Osteocyte (in vitro differentiated cells): ENCODE data around the gene PRKAR2B. TPM values are rescaled to one million over a fixed set of nuclear protein-coding genes. Genes with fewer than 3 reads are reported as not detected.

Source experiments
- DNase-seq: peaks from one replicate; pipeline ENCODE4 v3.0.0; 2021; ENCODE audit warnings: mixed read lengths; ENCODE audit not compliant: unreplicated experiment; ENCODE audit errors: extremely low spot score
- H3K27ac Mint-ChIP-seq: one replicate; pipeline ENCODE4 v1.8.0; 2021; ENCODE audit warnings: mild to moderate bottlenecking, mixed read lengths; ENCODE audit not compliant: unreplicated experiment
- H3K27me3 Mint-ChIP-seq: one replicate; pipeline ENCODE4 v1.8.0; 2021; ENCODE audit warnings: mixed read lengths; ENCODE audit not compliant: unreplicated experiment
- H3K36me3 Mint-ChIP-seq: one replicate; pipeline ENCODE4 v1.8.0; 2021; ENCODE audit warnings: mixed read lengths; ENCODE audit not compliant: unreplicated experiment
- H3K4me1 Mint-ChIP-seq: one replicate; pipeline ENCODE4 v1.8.0; 2021; ENCODE audit warnings: mixed read lengths; ENCODE audit not compliant: unreplicated experiment
- H3K4me3 Mint-ChIP-seq: one replicate; pipeline ENCODE4 v1.8.0; 2021; ENCODE audit warnings: mild to moderate bottlenecking, moderate library complexity, mixed read lengths; ENCODE audit not compliant: unreplicated experiment
- H3K9me3 Mint-ChIP-seq: one replicate; pipeline ENCODE4 v1.8.0; 2021; ENCODE audit warnings: mixed read lengths; ENCODE audit not compliant: unreplicated experiment
- CTCF ChIP-seq: fragments of 200-600 bp; sonication (generic); IDR thresholded peaks from 2 replicates; pipeline ENCODE4 v1.5.0; 2021; ENCODE audit warnings: antibody characterized with exemption, mild to moderate bottlenecking, moderate library complexity
- total RNA-seq: library from RNA; stranded (reverse); gene quantifications from 2 replicates; pipeline ENCODE4 v1.2.1, GENCODE V29; 2021

The PRKAR2B gene
- total RNA-seq, 1 donor from 2014 or later: 3.3 TPM

- Mint-ChIP-seq H3K4me1 (peaks cover 4% of the 10 kb centered on the region), H3K9me3 (peaks cover 8% of the 10 kb centered on the region), H3K27ac (no peak overlapping the region), H3K27me3 (no peaks in the 10 kb centered on the region), H3K36me3 (no peaks in the 10 kb centered on the region), H3K4me3 (no peak overlapping the region)
- DNase-seq: no peak
- no peak for TF ChIP-seq CTCF
Observed at GRCh38 chr7:107104801-107105200, 60.3 kb downstream of the PRKAR2B start.

GRCh38 chr7:107105591-107106245 is 61.2 kb downstream of the PRKAR2B start:
- Mint-ChIP-seq H3K36me3 (no peaks in the 10 kb centered on the region), H3K9me3 (no peaks in the 10 kb centered on the region), H3K27me3 (no peaks in the 10 kb centered on the region), H3K27ac (no peak overlapping the region), H3K4me1 (peaks cover 4% of the 10 kb centered on the region), H3K4me3 (no peak overlapping the region)
- DNase-seq: no peak
- no peak for TF ChIP-seq CTCF

- no peak for TF ChIP-seq CTCF
- no peak for DNase-seq
- H3K27me3 Mint-ChIP-seq: no peaks in the 10 kb centered on the region
- no peak overlapping the region for H3K4me3 Mint-ChIP-seq
- no peaks in the 10 kb centered on the region for H3K9me3 Mint-ChIP-seq
- no peaks in the 10 kb centered on the region for H3K36me3 Mint-ChIP-seq
- H3K4me1 Mint-ChIP-seq: no peaks in the 10 kb centered on the region
- no peak overlapping the region for H3K27ac Mint-ChIP-seq
Observed at GRCh38 chr7:107108793-107109371, 64.4 kb downstream of the PRKAR2B start.

- H3K36me3 Mint-ChIP-seq: no peaks in the 10 kb centered on the region
- no peaks in the 10 kb centered on the region for H3K4me1 Mint-ChIP-seq
- no peak for TF ChIP-seq CTCF
- H3K27ac Mint-ChIP-seq: no peak overlapping the region
- DNase-seq: no peak
- no peak overlapping the region for H3K4me3 Mint-ChIP-seq
- no peaks in the 10 kb centered on the region for H3K9me3 Mint-ChIP-seq
- no peaks in the 10 kb centered on the region for H3K27me3 Mint-ChIP-seq
Observed at GRCh38 chr7:107109955-107110354, 65.5 kb downstream of the PRKAR2B start.

- H3K4me1 Mint-ChIP-seq: no peaks in the 10 kb centered on the region
- TF ChIP-seq CTCF: no peak
- H3K27me3 Mint-ChIP-seq: no peaks in the 10 kb centered on the region
- no peak overlapping the region for H3K27ac Mint-ChIP-seq
- no peaks in the 10 kb centered on the region for H3K9me3 Mint-ChIP-seq
- no peak for DNase-seq
- no peaks in the 10 kb centered on the region for H3K36me3 Mint-ChIP-seq
- H3K4me3 Mint-ChIP-seq: no peak overlapping the region
Observed at GRCh38 chr7:107111196-107111595, 66.7 kb downstream of the PRKAR2B start.
